Aorta (tissue), 5 donors: ENCODE results near the gene ENOX1. TPM values are rescaled to one million over a fixed set of nuclear protein-coding genes. Genes with fewer than 3 reads are reported as not detected.

Experiments used
- ATAC-seq: fragments of 200-7000 bp; cut with Tn5 transposase; one replicate; pipeline ENCODE4 v1.9.1; 2022; ENCODE audit warnings: moderate library complexity; ENCODE audit not compliant: low FRiP score
- DNase-seq, 2 donors: peaks; one replicate each; pipeline ENCODE4 v3.0.0-alpha.2; 2020
- H3K27ac ChIP-seq, 2 donors: one replicate each; pipeline ENCODE4 v1.5.1; 2013; ENCODE audit warnings: low read length in 2 of 2, mild to moderate bottlenecking in 2 of 2, moderate library complexity in 2 of 2, control low read depth in 1 of 2, inconsistent platforms in 1 of 2, low read depth in 1 of 2
- H3K27me3 ChIP-seq, 2 donors: one replicate each; pipeline ENCODE4 v1.6.1; 2013; ENCODE audit warnings: control low read depth in 1 of 2, low read length in 1 of 2, mild to moderate bottlenecking in 1 of 2, moderate library complexity in 1 of 2; ENCODE audit not compliant: insufficient read depth in 2 of 2, control insufficient read depth in 1 of 2
- H3K36me3 ChIP-seq, 2 donors: one replicate each; pipeline ENCODE4 v1.6.1; 2013; ENCODE audit warnings: control low read depth in 1 of 2, low read length in 1 of 2, mild to moderate bottlenecking in 1 of 2; ENCODE audit not compliant: insufficient read depth in 2 of 2, control insufficient read depth in 1 of 2
- H3K4me1 ChIP-seq, 2 donors: one replicate each; pipeline ENCODE4 v1.6.1; 2013; ENCODE audit warnings: low read length in 2 of 2, control low read depth in 1 of 2, mild to moderate bottlenecking in 1 of 2, moderate library complexity in 1 of 2; ENCODE audit not compliant: insufficient read depth in 2 of 2, control insufficient read depth in 1 of 2
- H3K4me3 ChIP-seq, 2 donors: one replicate each; pipeline ENCODE4 v1.5.1; 2013; ENCODE audit warnings: low read length in 2 of 2, control low read depth in 1 of 2, mild to moderate bottlenecking in 1 of 2
- H3K9me3 ChIP-seq: one replicate; pipeline ENCODE4 v1.6.1; 2013; ENCODE audit warnings: mild to moderate bottlenecking, low read length; ENCODE audit not compliant: control insufficient read depth
- WGBS, 2 donors: extraction: QIAGEN DNeasy Blood & Tissue Kit; methylation state at CpG; one replicate each; pipeline ENCODE4 v1.1.7; 2013; 5-methylcytosine and 5-hydroxymethylcytosine counted together
- intact Hi-C, 2 donors: fragments of 100-400 bp; cut with DNase I; formaldehyde crosslinking; loops; one replicate each; pipeline versions ENCODE4 v1.14.2 to v1.15.0; 2022
- polyA plus RNA-seq, 2 donors: library from polyadenylated mRNA; stranded (reverse); fragments of 200-250 nt; gene quantifications; one replicate each; pipeline ENCODE4 v1.2.3, GENCODE V29; 2013
- total RNA-seq, 2 donors: library from RNA; stranded (reverse); fragmentation: NEBNext Ultra II Directional; extraction: Animal tissue kit (Norgen Biotek cat#: 25700); gene quantifications; one replicate each; pipeline ENCODE4 v1.2.1, GENCODE V29; 2021
- donor health status: healthy with polysubstance abuse.
- donor health status: Bipolar disorder and iron deficiency.
- donor health status: DM: no; HTN: no; CAD: no.
- donor health status: DM: no; HTN: no; CAD: no.
- donor health status: DM: yes; HTN: yes; CAD: no.

ENOX1 gene
- total and polyA plus RNA-seq, 4 donors: 0.15 to 2.2 (median 1.4) TPM; not detected in 1

GRCh38 chr13:43555667-43556066, 231.1 kb downstream of the ENOX1 start:
- DNase-seq (no peak), ATAC-seq (no peak)
- 97 to 99% methylated on average over 2 of the region's 2 CpGs for WGBS, 2 donors
- no peaks in the 10 kb centered on the region for H3K36me3 ChIP-seq
- H3K4me3 ChIP-seq: no peak overlapping the region
- H3K9me3 ChIP-seq: no peaks in the 10 kb centered on the region
- H3K27ac ChIP-seq: no peak overlapping the region
- H3K27me3 ChIP-seq: no peaks in the 10 kb centered on the region
- no peaks in the 10 kb centered on the region for H3K4me1 ChIP-seq
- intact Hi-C loops: no loop called here

DNA sequence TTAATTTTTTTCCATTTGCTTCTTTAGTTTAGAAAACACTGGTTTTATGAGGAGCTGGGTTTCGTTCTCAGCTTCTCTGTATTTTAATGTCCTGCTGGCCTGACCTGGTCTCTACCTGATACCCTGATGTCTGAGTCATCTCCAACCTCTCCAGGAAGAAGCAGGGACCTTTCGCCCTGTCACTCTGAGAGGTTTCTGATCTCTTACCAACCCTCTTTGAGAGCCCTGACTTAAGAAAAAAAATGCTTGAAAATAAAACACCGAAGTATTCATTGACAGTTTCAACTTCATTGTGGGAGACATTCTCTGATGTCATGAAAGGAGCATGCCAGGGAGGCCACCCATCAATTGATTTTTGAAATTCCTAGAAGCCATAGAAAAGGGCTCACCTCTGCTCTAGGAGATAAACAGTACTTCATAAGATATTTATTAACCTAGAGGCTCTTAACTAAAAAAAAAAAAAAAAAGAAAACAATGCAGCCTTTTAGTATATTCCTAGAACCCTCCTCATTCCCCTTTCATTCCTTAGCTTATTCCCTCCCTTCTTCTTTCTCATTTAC, 234.8 kb downstream of the ENOX1 start:
- ATAC-seq: no peak

GRCh38 chr13:43546816-43547215, 240.0 kb downstream of the ENOX1 start:
- no peak overlapping the region for H3K27ac ChIP-seq
- no peak for DNase-seq
- no peak overlapping the region for H3K4me3 ChIP-seq
- H3K4me1 ChIP-seq: peaks cover 0 to 8% of the 10 kb centered on the region in 2 donors
- no peaks in the 10 kb centered on the region for H3K36me3 ChIP-seq
- intact Hi-C loops: no loop called here
- ATAC-seq: no peak
- WGBS, 2 donors: 53 to 61% methylated on average over 3 of the region's 3 CpGs
- no peaks in the 10 kb centered on the region for H3K27me3 ChIP-seq
- no peaks in the 10 kb centered on the region for H3K9me3 ChIP-seq

More for the DNA sequence above, 234.8 kb downstream of the ENOX1 start:
- no peaks in the 10 kb centered on the region for H3K9me3 ChIP-seq
- H3K27me3 ChIP-seq: no peaks in the 10 kb centered on the region
- 95 to 97% methylated on average over 3 of the region's 3 CpGs for WGBS, 2 donors
- no peak for DNase-seq
- H3K4me1 ChIP-seq: no peaks in the 10 kb centered on the region
- intact Hi-C loops: no loop called here
- no peak overlapping the region for H3K27ac ChIP-seq
- no peak overlapping the region for H3K4me3 ChIP-seq
- H3K36me3 ChIP-seq: no peaks in the 10 kb centered on the region

GRCh38 chr13:43546251-43546650, 240.5 kb downstream of the ENOX1 start:
- WGBS, 2 donors: 57 to 61% methylated on average over 3 of the region's 3 CpGs
- intact Hi-C loops: no loop called here
- no peaks in the 10 kb centered on the region for H3K27me3 ChIP-seq
- ATAC-seq: peak; percentile 33
- no peak for DNase-seq
- peaks cover 0 to 8% of the 10 kb centered on the region in 2 donors for H3K4me1 ChIP-seq
- no peaks in the 10 kb centered on the region for H3K9me3 ChIP-seq
- no peak overlapping the region for H3K27ac ChIP-seq
- no peaks in the 10 kb centered on the region for H3K36me3 ChIP-seq
- no peak overlapping the region for H3K4me3 ChIP-seq

DNA sequence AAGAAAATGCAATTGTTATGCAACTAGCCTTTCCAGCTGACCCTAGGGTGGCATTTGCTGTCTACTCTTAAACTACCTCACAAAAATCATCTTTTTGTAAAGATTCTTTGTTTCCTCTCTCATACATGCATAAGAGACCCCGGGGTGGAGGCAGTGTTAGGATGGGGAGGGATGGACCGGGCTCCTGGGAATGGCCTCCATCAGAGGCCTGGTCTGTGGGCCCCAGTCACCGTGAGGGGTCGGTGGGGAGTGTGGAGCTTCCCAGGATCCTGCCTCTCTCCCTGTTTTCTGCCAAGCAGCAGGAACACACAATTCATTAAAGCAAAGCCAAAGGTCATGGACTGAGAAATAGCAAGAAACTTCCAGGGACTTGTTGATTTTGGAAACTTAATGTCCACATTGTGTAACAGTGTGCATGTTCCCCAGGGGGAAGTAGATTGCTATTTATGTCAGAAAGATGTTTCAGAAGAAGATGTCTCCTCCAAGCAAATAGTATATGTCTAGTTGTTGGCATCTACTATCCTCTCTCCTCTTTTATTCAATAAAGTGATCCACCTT, 241.4 kb downstream of the ENOX1 start:
- ATAC-seq (peak; percentile 56), DNase-seq (no peak)
- H3K4me1 ChIP-seq: peaks cover 0 to 8% of the 10 kb centered on the region in 2 donors
- intact Hi-C loops: no loop called here
- H3K9me3 ChIP-seq: no peaks in the 10 kb centered on the region
- no peaks in the 10 kb centered on the region for H3K36me3 ChIP-seq
- WGBS, 2 donors: 36 to 38% methylated on average over 4 of the region's 4 CpGs
- H3K4me3 ChIP-seq: no peak overlapping the region
- no peak overlapping the region for H3K27ac ChIP-seq
- H3K27me3 ChIP-seq: no peaks in the 10 kb centered on the region

DNA sequence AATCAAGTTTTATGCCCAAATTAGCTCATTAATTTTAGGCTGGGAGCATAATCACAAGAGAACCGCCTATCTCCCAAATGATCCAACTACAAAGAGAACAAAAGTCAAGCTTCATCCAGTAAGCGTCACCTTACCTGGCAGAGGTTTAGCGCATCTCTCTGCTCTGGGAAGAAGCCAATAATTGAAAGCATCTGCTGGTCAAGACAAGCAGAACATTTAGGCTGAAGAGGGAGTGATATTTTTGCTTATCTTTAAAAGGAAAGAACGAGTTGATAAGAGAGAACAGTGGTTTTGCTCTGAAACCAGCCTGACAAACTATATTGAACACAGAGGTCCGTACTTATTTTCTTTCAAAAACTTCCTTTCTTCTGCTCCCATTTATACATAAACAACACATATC, 242.1 kb downstream of the ENOX1 start:
- peaks cover 0 to 8% of the 10 kb centered on the region in 2 donors for H3K4me1 ChIP-seq
- H3K27ac ChIP-seq: no peak overlapping the region
- ATAC-seq (no peak), DNase-seq (no peak)
- H3K9me3 ChIP-seq: no peaks in the 10 kb centered on the region
- H3K27me3 ChIP-seq: no peaks in the 10 kb centered on the region
- intact Hi-C loops: no loop called here
- H3K4me3 ChIP-seq: no peak overlapping the region
- no peaks in the 10 kb centered on the region for H3K36me3 ChIP-seq
- WGBS, 2 donors: 72 to 80% methylated on average over 5 of the region's 5 CpGs

DNA sequence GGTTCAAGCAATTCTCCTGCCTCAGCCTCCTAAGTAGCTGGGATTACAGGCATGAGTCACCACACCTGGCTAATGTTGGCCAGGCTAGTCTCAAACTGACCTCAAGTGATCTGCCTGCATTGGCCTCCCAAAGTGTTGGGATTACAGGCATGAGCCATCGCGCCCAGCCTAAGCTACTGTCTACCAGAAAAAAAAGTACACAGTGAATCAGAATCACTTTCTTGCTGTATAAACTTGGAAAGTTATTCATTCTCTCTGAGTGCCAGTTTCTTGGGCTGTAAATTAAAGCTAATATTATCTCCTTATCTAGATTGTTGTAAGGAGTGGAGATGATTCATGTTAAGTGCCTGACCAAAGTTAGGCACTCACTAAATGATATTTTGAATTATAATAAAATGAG, 242.8 kb downstream of the ENOX1 start:
- no peaks in the 10 kb centered on the region for H3K9me3 ChIP-seq
- WGBS, 2 donors: 54 to 63% methylated on average over 2 of the region's 2 CpGs
- no peak overlapping the region for H3K4me3 ChIP-seq
- ATAC-seq: no peak
- peaks cover 0 to 8% of the 10 kb centered on the region in 2 donors for H3K4me1 ChIP-seq
- DNase-seq: no peak
- H3K36me3 ChIP-seq: no peaks in the 10 kb centered on the region
- intact Hi-C loops: no loop called here
- H3K27me3 ChIP-seq: no peaks in the 10 kb centered on the region
- no peak overlapping the region for H3K27ac ChIP-seq

- H3K36me3 ChIP-seq: no peaks in the 10 kb centered on the region
- DNase-seq (no peak), ATAC-seq (no peak)
- 91 to 95% methylated on average over 2 of the region's 2 CpGs for WGBS, 2 donors
- no peaks in the 10 kb centered on the region for H3K9me3 ChIP-seq
- no peaks in the 10 kb centered on the region for H3K27me3 ChIP-seq
- intact Hi-C loops: no loop called here
- no peak overlapping the region for H3K4me3 ChIP-seq
- H3K27ac ChIP-seq: no peak overlapping the region
- H3K4me1 ChIP-seq: peaks cover 0 to 8% of the 10 kb centered on the region in 2 donors
Observed at GRCh38 chr13:43543331-43543730, 243.4 kb downstream of the ENOX1 start.

DNA sequence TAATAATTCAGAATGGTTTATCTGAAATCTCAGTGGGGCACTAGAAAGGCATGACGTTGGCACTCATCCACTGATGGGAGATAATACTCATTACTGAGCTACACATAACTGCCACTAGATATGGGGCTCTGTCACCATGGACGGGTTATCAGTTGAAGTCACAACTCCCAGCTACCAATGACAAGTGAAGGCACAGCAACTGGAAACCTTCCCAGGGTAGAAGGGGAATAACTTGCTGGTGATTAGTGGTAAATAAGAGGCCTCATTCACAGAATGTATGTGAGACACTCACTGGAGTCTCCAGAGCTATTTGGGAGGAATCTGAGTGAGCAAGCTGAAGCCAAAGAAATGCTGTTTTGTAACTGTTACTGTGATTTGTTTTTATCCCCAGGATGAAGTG, 249.6 kb downstream of the ENOX1 start:
- H3K27ac ChIP-seq: no peak overlapping the region
- intact Hi-C loops: no loop called here
- no peaks in the 10 kb centered on the region for H3K4me1 ChIP-seq
- DNase-seq (no peak), ATAC-seq (no peak)
- WGBS, 2 donors: 73 to 88% methylated on average over 2 of the region's 2 CpGs
- no peaks in the 10 kb centered on the region for H3K36me3 ChIP-seq
- no peaks in the 10 kb centered on the region for H3K9me3 ChIP-seq
- H3K4me3 ChIP-seq: no peak overlapping the region
- no peaks in the 10 kb centered on the region for H3K27me3 ChIP-seq
